HepG2 (cell line): ENCODE data around the gene RAPGEF5. TPM values are rescaled to one million over a fixed set of nuclear protein-coding genes. Genes with fewer than 3 reads are reported as not detected.

ENCODE experiments used
- ATAC-seq: fragments of 200-7000 bp; cut with Tn5 transposase; 3 replicates; pipeline ENCODE4 v1.9.1; 2020; ENCODE audit warnings: mild to moderate bottlenecking, moderate library complexity
- BruUV-seq: library from RNA; stranded (reverse); fragments of 400-500 nt; replicated peaks from 2 replicates; lab custom pipeline; 2021; lab: Mats Ljungman, UMichigan
- CTCF ChIA-PET: fragments of 300-600 bp; formaldehyde crosslinking; extraction: SDS; loops from one replicate; lab custom pipeline; 2021; ENCODE audit warnings: low total read pairs, inconsistent platforms, low intra/inter-chr PET ratio; lab: Yijun Ruan, JAX
- POLR2A ChIA-PET: fragments of 350-600 bp; sonication (Branson Sonifier 250); formaldehyde crosslinking; loops from one replicate; lab custom pipeline; 2020; ENCODE audit warnings: antibody characterized with exemption, inconsistent platforms; lab: Yijun Ruan, JAX
- DNase-seq: peaks from one replicate; pipeline ENCODE4 v3.0.0-alpha.2; 2015; ENCODE audit warnings: low spot score
- FAIRE-seq: peaks from 3 replicates; lab custom pipeline; 2011; peaks lifted over from hg19 to GRCh38; lab: Jason Lieb, UNC
- H2AFZ ChIP-seq: one replicate; pipeline ENCODE4 v1.6.1; 2011; ENCODE audit warnings: low read length, inconsistent platforms
- H3K27ac ChIP-seq: fragments of 300-600 bp; 3 replicates; pipeline ENCODE4 v1.8.0; 2011; ENCODE audit warnings: mixed run types, mild to moderate bottlenecking, mixed read lengths, low read length, inconsistent platforms; ENCODE audit not compliant: insufficient read depth; ENCODE audit errors: extremely low read length
- H3K27me3 ChIP-seq, 2 experiments: fragments of 200-600 bp in 1 of 2; 2 replicates in 1 of 2; 3 replicates in 1 of 2; pipeline versions ENCODE4 v1.6.0 to v1.8.0; 2011; ENCODE audit warnings: low read length in 2 of 2, mild to moderate bottlenecking in 2 of 2, moderate library complexity in 2 of 2, inconsistent platforms in 1 of 2; ENCODE audit not compliant: insufficient read depth in 2 of 2, control insufficient read depth in 1 of 2
- H3K36me3 ChIP-seq, 2 experiments: fragments of 200-600 bp in 1 of 2; replicated peaks in 1 of 2; 2 replicates in 1 of 2; 3 replicates in 1 of 2; pipeline versions ENCODE4 v1.5.1 to v1.8.0; 2011; ENCODE audit warnings: low read length in 2 of 2, inconsistent platforms in 1 of 2; ENCODE audit not compliant: insufficient read depth in 2 of 2, control insufficient read depth in 1 of 2
- H3K4me1 ChIP-seq: 2 replicates; pipeline ENCODE4 v1.5.1; 2012; ENCODE audit warnings: low read length, inconsistent platforms; ENCODE audit not compliant: insufficient read depth
- H3K4me2 ChIP-seq: 2 replicates; pipeline ENCODE4 v1.6.0; 2011; ENCODE audit warnings: low read depth, low read length, inconsistent platforms
- H3K4me3 ChIP-seq, 3 experiments: fragments of 200-600 bp in 1 of 3; sonication (generic), shearing (Covaris generic) in 1 of 3; replicated peaks in 1 of 3; 2 replicates each; pipeline ENCODE4 v1.5.1; 2011 to 2016; ENCODE audit warnings: low read length in 3 of 3, inconsistent platforms in 2 of 3, low read depth in 2 of 3, mild to moderate bottlenecking in 2 of 3, control low read depth in 1 of 3, mixed read lengths in 1 of 3; ENCODE audit not compliant: insufficient read depth in 1 of 3
- H3K79me2 ChIP-seq: one replicate; pipeline ENCODE4 v1.6.1; 2011; ENCODE audit warnings: low read length, inconsistent platforms; ENCODE audit not compliant: insufficient read depth
- H3K9ac ChIP-seq: 2 replicates; pipeline ENCODE4 v1.6.0; 2011; ENCODE audit warnings: mild to moderate bottlenecking, low read depth, low read length, inconsistent platforms; ENCODE audit not compliant: insufficient read depth
- H3K9me3 ChIP-seq: 2 replicates; pipeline ENCODE4 v1.5.1; 2012; ENCODE audit warnings: mild to moderate bottlenecking, low read length
- H4K20me1 ChIP-seq: 2 replicates; pipeline ENCODE4 v1.6.0; 2011; ENCODE audit warnings: inconsistent platforms, mild to moderate bottlenecking, low read length, moderate library complexity; ENCODE audit not compliant: insufficient read depth
- AKAP8 ChIP-seq: sonication (generic); formaldehyde crosslinking; IDR thresholded peaks from 2 replicates; pipeline ENCODE4 v1.5.1; 2020; ENCODE audit warnings: mild to moderate bottlenecking, missing genetic modification reagents
- ATF4 ChIP-seq, 2 experiments: fragments of 450-650 bp in 1 of 2; sonication (generic) in 1 of 2; formaldehyde crosslinking; IDR thresholded peaks; 2 replicates each; pipeline versions ENCODE4 v1.5.0 to v1.8.0; 2020 to 2022; ENCODE audit warnings: mild to moderate bottlenecking in 1 of 2, missing genetic modification reagents in 1 of 2
- CENPBD1 ChIP-seq: sonication (generic); formaldehyde crosslinking; IDR thresholded peaks from 2 replicates; pipeline ENCODE4 v1.8.0; 2022; ENCODE audit warnings: missing genetic modification reagents, low read depth, mild to moderate bottlenecking, borderline replicate concordance
- HDAC2 ChIP-seq: sonication (generic); formaldehyde crosslinking; IDR thresholded peaks from 2 replicates; pipeline ENCODE4 v1.4.0; 2020; ENCODE audit warnings: missing genetic modification reagents
- MIER3 ChIP-seq: IDR thresholded peaks from 2 replicates; pipeline ENCODE4 v1.6.1; 2016; ENCODE audit warnings: missing compliant biosample characterization, borderline replicate concordance
- MTF2 ChIP-seq: sonication (generic); formaldehyde crosslinking; IDR thresholded peaks from 2 replicates; pipeline ENCODE4 v1.5.0; 2020; ENCODE audit warnings: missing genetic modification reagents, borderline replicate concordance
- PAXIP1 ChIP-seq: sonication (generic); formaldehyde crosslinking; conservative IDR thresholded peaks from 2 replicates; pipeline ENCODE4 v1.4.0; 2020; ENCODE audit warnings: mild to moderate bottlenecking, missing genetic modification reagents, moderate library complexity
- POGZ ChIP-seq: sonication (generic); formaldehyde crosslinking; IDR thresholded peaks from 2 replicates; pipeline ENCODE4 v1.4.0; 2020; ENCODE audit warnings: mild to moderate bottlenecking, missing genetic modification reagents
- RAD21 ChIP-seq: fragments of 450-650 bp; formaldehyde crosslinking; IDR thresholded peaks from 2 replicates; pipeline ENCODE4 v1.5.0; 2020; ENCODE audit warnings: mild to moderate bottlenecking
- RBM22 ChIP-seq: fragments of 200-400 bp; formaldehyde crosslinking; optimal IDR thresholded peaks from 2 replicates; pipeline ENCODE3; 2017; ENCODE audit warnings: mild to moderate bottlenecking, low read length, moderate library complexity
- SOX5 ChIP-seq: IDR thresholded peaks from 2 replicates; pipeline ENCODE4 v1.6.1; 2016; ENCODE audit warnings: borderline replicate concordance
- ZNF383 ChIP-seq: sonication (generic); formaldehyde crosslinking; IDR thresholded peaks from 2 replicates; pipeline ENCODE4 v1.4.0; 2020; ENCODE audit warnings: missing genetic modification reagents, mild to moderate bottlenecking, borderline replicate concordance
- ZNF713 ChIP-seq: sonication (generic); formaldehyde crosslinking; IDR thresholded peaks from 2 replicates; pipeline ENCODE4 v1.4.0; 2020; ENCODE audit warnings: mild to moderate bottlenecking, missing genetic modification reagents
- WGBS: methylation state at CpG from one replicate; pipeline ENCODE4 v1.1.6; 2017; ENCODE audit warnings: low lambda C conversion rate; 5-methylcytosine and 5-hydroxymethylcytosine counted together
- in situ Hi-C: cut with HindIII; loops from 2 replicates; pipeline ENCODE4 v1.10.0; 2017; ENCODE audit warnings: low pct_unique_long_range_greater_than_20kb; ENCODE audit not compliant: extremely low pct_ligation_motif_present
- intact Hi-C: fragments of 100-400 bp; cut with micrococcal nuclease; formaldehyde crosslinking; loops from one replicate; pipeline ENCODE4 v1.10.0; 2022; ENCODE audit not compliant: unreplicated experiment
- polyA plus RNA-seq, 8 experiments: library from polyadenylated mRNA; depleted of rRNA in 3 of 8; stranded (reverse) in 7 of 8; unstranded in 1 of 8; fragments of >200 nt; fragmentation: Illumina TruSeq in 4 of 8; extraction: Trizol in 4 of 8; gene quantifications; 2 replicates each; pipeline versions ENCODE4 v1.2.1 to v1.2.3, GENCODE V29; 2011 to 2016; ENCODE audit warnings: low read depth in 4 of 8, missing spikeins in 1 of 8, mixed read lengths in 1 of 8; ENCODE audit not compliant: insufficient read depth in 1 of 8
- total RNA-seq, 5 experiments: library from RNA; depleted of rRNA; stranded (reverse); fragments of >200 nt; fragmentation: Illumina TruSeq; extraction: Trizol; gene quantifications; 2 replicates each; pipeline ENCODE4 v1.2.3, GENCODE V29; 2016; ENCODE audit warnings: low read depth in 1 of 5

Gene RAPGEF5
- total and polyA plus RNA-seq, 2 of the 13 experiments (the other 11 are each of a cell fraction or from before 2014, with no cell fraction given), result 17.1 to 23.4 TPM

GRCh38 chr7:22202141-22202540 lies 154.8 kb downstream of the RAPGEF5 start:
- no peak for FAIRE-seq
- Histone ChIP-seq H4K20me1 (peaks cover 18% of the 10 kb centered on the region; the same call in 1 of the 2 replicates), H3K4me2 (no peak overlapping the region), H3K9ac (no peak overlapping the region), H3K27ac (no peak overlapping the region), H3K36me3 (peaks cover 12 to 56% of the 10 kb centered on the region in 2 experiments), H3K27me3 (no peaks in the 10 kb centered on the region), H3K9me3 (no peaks in the 10 kb centered on the region), H3K79me2 (peaks cover 3% of the 10 kb centered on the region), H3K4me1 (no peaks in the 10 kb centered on the region), H2AFZ (no peak overlapping the region), H3K4me3 (no peak overlapping the region)
- 100% methylated on average over 1 of the region's 1 CpG for WGBS
- ATAC-seq, result no peak
- ChIA-PET CTCF (no interaction called here), POLR2A (no interaction called here)
- no TSS peak for BruUV-seq
- intact Hi-C loops (no loop called here), in situ Hi-C loops (no loop called here)
- no peak for DNase-seq
- TF ChIP-seq ZNF383 (no peak), PAXIP1 (CRISPR knock-in tag) (no peak), MIER3 (CRISPR knock-in tag) (no peak), ZNF713 (no peak), AKAP8 (CRISPR knock-in tag) (no peak), ATF4 (CRISPR knock-in tag; IDR thresholded peaks at IDR 0.05) (no peak), CENPBD1 (CRISPR knock-in tag) (no peak), HDAC2 (CRISPR knock-in tag) (no peak), RAD21 (CRISPR knock-in tag) (no peak), POGZ (CRISPR knock-in tag) (no peak), SOX5 (no peak), MTF2 (CRISPR knock-in tag) (no peak), RBM22 (no peak)
